Parathyroid adenoma (tissue), 2 donors: Measurements from ENCODE around the gene TGM1.

ENCODE experiments used
- H2AFZ ChIP-seq: fragments of 300-600 bp; sonication (generic); one replicate; pipeline ENCODE4 v1.7.0; 2017; ENCODE audit warnings: antibody characterized with exemption, mild to moderate bottlenecking
- H3K27ac ChIP-seq: fragments of 300-600 bp; sonication (generic); one replicate; pipeline ENCODE4 v1.7.0; 2017
- H3K27me3 ChIP-seq: fragments of 300-600 bp; sonication (generic); one replicate; pipeline ENCODE4 v1.7.0; 2017; ENCODE audit warnings: low read length; ENCODE audit not compliant: control insufficient read depth, insufficient read depth
- H3K36me3 ChIP-seq: fragments of 300-600 bp; sonication (generic); one replicate; pipeline ENCODE4 v1.7.0; 2017; ENCODE audit warnings: low read length; ENCODE audit not compliant: control insufficient read depth, insufficient read depth
- H3K4me1 ChIP-seq: fragments of 300-600 bp; sonication (generic); one replicate; pipeline ENCODE4 v1.7.0; 2017; ENCODE audit warnings: control low read depth
- H3K4me2 ChIP-seq: fragments of 300-600 bp; sonication (generic); one replicate; pipeline ENCODE4 v1.7.0; 2017; ENCODE audit warnings: low read length
- H3K4me3 ChIP-seq: fragments of 300-600 bp; sonication (generic); one replicate; pipeline ENCODE4 v1.7.0; 2017; ENCODE audit warnings: low read depth, low read length
- H3K79me2 ChIP-seq: fragments of 300-600 bp; sonication (generic); one replicate; pipeline ENCODE4 v1.7.0; 2017; ENCODE audit warnings: control low read depth
- H3K9ac ChIP-seq: fragments of 300-600 bp; sonication (generic); one replicate; pipeline ENCODE4 v1.7.0; 2017; ENCODE audit warnings: mild to moderate bottlenecking
- H3K9me3 ChIP-seq: fragments of 300-600 bp; sonication (generic); one replicate; pipeline ENCODE4 v1.7.0; 2017; ENCODE audit warnings: low read length; ENCODE audit not compliant: control insufficient read depth
- TF ChIP-seq, protein P1 (sequence below): fragments of 300-600 bp; sonication (generic); IDR thresholded peaks from one replicate; pipeline ENCODE4 v1.7.0; 2017; ENCODE audit warnings: antibody characterized with exemption, mild to moderate bottlenecking
- donor health status: primary hyperparathyroidism.

TGM1 gene

DNA sequence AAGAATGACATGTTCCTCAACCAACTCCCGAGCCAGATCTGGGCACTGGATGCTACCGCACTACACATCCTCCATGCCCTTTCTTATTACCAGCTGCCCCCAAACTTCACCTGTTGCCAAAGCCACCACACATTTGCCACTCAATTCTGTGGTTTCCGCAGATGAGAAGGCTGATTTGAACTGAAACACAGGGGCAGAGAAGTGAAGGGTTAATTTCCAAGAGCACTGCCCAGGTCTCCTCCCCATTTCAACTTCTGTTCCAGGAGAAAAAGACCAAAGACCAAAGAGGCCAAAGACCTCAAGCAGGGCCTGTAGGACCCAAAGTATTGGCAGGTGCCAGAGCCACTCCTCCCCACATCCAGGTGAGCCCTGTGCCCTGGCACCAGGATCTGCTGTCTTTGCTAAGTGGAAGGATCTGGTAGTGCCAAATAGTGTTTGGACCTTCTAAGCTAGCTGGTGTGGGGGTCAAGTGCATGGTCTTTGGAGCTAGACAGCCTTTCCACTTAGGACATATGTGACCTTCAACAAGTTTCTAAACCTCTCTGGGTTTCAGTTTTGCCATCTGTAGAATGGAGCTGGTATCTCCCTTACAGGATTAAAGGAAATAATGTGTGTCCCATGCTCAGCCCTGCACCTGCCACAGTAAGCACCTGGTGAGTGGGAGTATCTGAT, 28.6 kb upstream of the TGM1 start:
- H3K9ac ChIP-seq = no peak overlapping the region
- no peak overlapping the region for H3K4me2 ChIP-seq
- H3K4me1 ChIP-seq = no peaks in the 10 kb centered on the region
- peaks cover 2% of the 10 kb centered on the region for H3K79me2 ChIP-seq
- H3K4me3 ChIP-seq = no peak overlapping the region
- no peaks in the 10 kb centered on the region for H3K36me3 ChIP-seq
- no peak overlapping the region for H3K27ac ChIP-seq
- H3K9me3 ChIP-seq = no peaks in the 10 kb centered on the region
- H2AFZ ChIP-seq = no peak overlapping the region
- no peaks in the 10 kb centered on the region for H3K27me3 ChIP-seq
- TF ChIP-seq, protein P1, sequence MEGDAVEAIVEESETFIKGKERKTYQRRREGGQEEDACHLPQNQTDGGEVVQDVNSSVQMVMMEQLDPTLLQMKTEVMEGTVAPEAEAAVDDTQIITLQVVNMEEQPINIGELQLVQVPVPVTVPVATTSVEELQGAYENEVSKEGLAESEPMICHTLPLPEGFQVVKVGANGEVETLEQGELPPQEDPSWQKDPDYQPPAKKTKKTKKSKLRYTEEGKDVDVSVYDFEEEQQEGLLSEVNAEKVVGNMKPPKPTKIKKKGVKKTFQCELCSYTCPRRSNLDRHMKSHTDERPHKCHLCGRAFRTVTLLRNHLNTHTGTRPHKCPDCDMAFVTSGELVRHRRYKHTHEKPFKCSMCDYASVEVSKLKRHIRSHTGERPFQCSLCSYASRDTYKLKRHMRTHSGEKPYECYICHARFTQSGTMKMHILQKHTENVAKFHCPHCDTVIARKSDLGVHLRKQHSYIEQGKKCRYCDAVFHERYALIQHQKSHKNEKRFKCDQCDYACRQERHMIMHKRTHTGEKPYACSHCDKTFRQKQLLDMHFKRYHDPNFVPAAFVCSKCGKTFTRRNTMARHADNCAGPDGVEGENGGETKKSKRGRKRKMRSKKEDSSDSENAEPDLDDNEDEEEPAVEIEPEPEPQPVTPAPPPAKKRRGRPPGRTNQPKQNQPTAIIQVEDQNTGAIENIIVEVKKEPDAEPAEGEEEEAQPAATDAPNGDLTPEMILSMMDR = no peak

DNA sequence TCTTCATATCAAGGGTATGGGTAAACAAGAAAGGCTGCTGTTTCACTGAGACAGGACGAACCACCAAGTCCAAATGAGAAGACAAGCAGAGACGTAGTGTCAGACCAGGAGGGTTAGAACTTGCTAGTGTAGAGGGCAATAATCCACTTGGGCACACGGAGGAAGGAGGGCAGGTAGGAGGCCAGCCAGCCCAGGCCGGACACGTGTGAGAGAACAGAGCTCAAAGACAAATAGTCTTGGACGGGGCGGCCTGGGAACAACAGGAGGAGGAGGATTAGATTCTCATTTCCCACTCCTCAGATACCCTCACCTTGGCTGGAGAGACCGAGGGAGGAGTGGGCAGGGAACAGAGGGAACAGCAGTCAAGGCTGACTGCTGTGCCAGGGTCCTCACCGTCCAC, 27.8 kb upstream of the TGM1 start:
- H3K4me2 ChIP-seq = no peak overlapping the region
- TF ChIP-seq, protein P1 = no peak
- no peak overlapping the region for H3K9ac ChIP-seq
- no peaks in the 10 kb centered on the region for H3K27me3 ChIP-seq
- no peaks in the 10 kb centered on the region for H3K36me3 ChIP-seq
- no peak overlapping the region for H3K4me3 ChIP-seq
- H2AFZ ChIP-seq = no peak overlapping the region
- H3K27ac ChIP-seq = no peak overlapping the region
- H3K9me3 ChIP-seq = no peaks in the 10 kb centered on the region
- H3K4me1 ChIP-seq = no peaks in the 10 kb centered on the region
- no peaks in the 10 kb centered on the region for H3K79me2 ChIP-seq

DNA sequence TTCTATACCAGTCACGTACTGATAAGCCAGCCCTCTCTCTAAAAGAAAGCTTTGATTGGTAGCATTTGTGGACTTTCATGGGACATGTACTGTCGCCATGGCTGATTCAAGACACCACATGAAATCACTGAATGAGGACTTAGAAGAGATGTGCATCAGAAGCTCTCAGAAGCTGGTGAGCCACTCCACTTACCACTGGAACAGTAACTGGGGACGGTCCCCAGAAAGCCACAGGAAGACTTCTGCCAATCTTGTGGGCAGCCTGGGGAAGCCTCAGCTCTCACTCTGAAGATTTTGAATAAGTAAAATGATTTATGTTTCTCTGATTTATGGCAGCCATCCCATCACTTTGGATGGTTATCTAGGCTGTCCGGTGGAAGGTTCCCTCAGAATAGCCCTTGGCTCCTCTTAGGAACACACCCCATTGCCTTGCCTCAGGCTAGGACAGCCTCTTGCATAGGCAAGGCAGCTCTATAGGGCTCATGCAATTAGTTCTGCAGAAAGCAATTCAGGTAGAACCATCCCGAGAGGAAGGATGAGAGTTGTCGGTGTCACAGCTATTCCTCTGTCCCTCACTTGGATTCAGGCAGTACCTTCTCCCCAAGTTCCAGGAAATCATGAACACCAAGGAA, 26.8 kb upstream of the TGM1 start:
- Histone ChIP-seq H3K9me3 (no peaks in the 10 kb centered on the region), H2AFZ (no peak overlapping the region), H3K27ac (no peak overlapping the region), H3K4me3 (no peak overlapping the region), H3K4me1 (no peaks in the 10 kb centered on the region), H3K9ac (no peak overlapping the region), H3K79me2 (no peaks in the 10 kb centered on the region), H3K27me3 (no peaks in the 10 kb centered on the region), H3K36me3 (no peaks in the 10 kb centered on the region), H3K4me2 (no peak overlapping the region)
- TF ChIP-seq, protein P1 = no peak

DNA sequence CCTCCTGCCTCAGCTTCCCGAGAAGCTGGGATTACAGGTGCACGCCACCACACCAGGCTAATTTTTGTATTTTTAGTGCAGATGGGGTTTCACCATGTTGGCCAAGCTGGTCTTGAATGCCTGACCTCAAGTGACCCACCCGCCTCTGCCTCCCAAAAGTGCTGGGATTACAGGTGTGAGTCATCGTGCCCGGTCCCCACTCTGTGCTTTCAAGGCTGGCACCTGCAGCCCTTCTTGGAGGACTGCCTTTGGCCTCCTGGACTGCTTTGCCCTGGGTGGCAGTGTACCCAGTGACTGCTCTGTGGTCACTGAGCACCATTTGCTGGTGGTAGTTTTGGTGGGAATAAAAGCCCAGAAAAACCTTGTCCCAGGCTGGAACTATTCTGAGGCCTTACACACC, 24.0 kb upstream of the TGM1 start:
- TF ChIP-seq, protein P1 = no peak
- no peak overlapping the region for H3K4me3 ChIP-seq
- no peaks in the 10 kb centered on the region for H3K27me3 ChIP-seq
- H3K79me2 ChIP-seq = no peaks in the 10 kb centered on the region
- no peak overlapping the region for H3K9ac ChIP-seq
- H3K4me2 ChIP-seq = no peak overlapping the region
- no peaks in the 10 kb centered on the region for H3K4me1 ChIP-seq
- no peaks in the 10 kb centered on the region for H3K9me3 ChIP-seq
- no peak overlapping the region for H2AFZ ChIP-seq
- H3K27ac ChIP-seq = no peak overlapping the region
- H3K36me3 ChIP-seq = no peaks in the 10 kb centered on the region

DNA sequence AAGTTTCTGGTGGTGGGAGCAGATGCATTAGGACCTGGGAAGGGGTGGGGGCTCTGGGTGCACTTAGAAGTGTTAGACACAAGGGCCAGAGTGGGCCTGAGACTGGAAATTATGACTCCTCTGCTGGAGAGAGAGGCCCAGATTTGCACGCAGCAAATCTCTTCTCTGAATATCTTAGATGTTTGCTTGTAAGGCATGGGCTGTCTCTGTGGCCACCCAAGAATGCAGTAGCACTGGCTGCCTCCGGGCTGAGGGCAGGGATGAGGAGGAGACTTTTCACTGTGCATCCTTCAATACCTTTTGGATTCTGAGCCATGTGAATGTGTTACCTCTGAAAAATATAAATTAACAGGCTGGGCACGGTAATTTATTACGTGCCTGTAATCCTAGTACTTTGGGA, 22.4 kb upstream of the TGM1 start:
- Histone ChIP-seq H3K27ac (no peak overlapping the region), H2AFZ (no peak overlapping the region), H3K9ac (no peak overlapping the region), H3K27me3 (no peaks in the 10 kb centered on the region), H3K9me3 (no peaks in the 10 kb centered on the region), H3K4me1 (no peaks in the 10 kb centered on the region), H3K79me2 (no peaks in the 10 kb centered on the region), H3K4me2 (no peak overlapping the region), H3K4me3 (no peak overlapping the region), H3K36me3 (no peaks in the 10 kb centered on the region)
- TF ChIP-seq, protein P1 = no peak
